Renal cortex interstitium (tissue), 3 donors: ENCODE measurements around the gene BNIP2. TPM values are rescaled to one million over a fixed set of nuclear protein-coding genes. Genes with fewer than 3 reads are reported as not detected.

ENCODE experiments used
- polyA plus RNA-seq, 3 donors: library from polyadenylated mRNA; unstranded; fragments of 120-200 nt; gene quantifications; one replicate each; pipeline ENCODE4 v1.2.1, GENCODE V29; 2013; ENCODE audit not compliant: insufficient read length in 3 of 3

Gene BNIP2
- polyA plus RNA-seq, 3 donors: 63.8 to 84.7 (median 83.2) TPM

Other genes with a start within 250 kb of the BNIP2 start
- gene GCNT3, start 77.5 kb downstream of the BNIP2 start, polyA plus RNA-seq: under 1 TPM; 0.34 to 0.92 (median 0.84) TPM
- 100 to 1,000 TPM; 119 to 150 (median 139) TPM for gene GTF2A2, start 31.8 kb downstream of the BNIP2 start, polyA plus RNA-seq